HG02885 (cell line): ENCODE measurements around the gene NVL.
A peak's percentile ranks its signal among the peaks of the same experiment; 100 is the strongest.

ENCODE experiments used
- ATAC-seq: cut with Tn5 transposase; IDR thresholded peaks from one replicate; pipeline ENCODE4 v1.9.1; 2021; ENCODE audit warnings: mild to moderate bottlenecking; ENCODE audit not compliant: unreplicated experiment, poor library complexity

Gene NVL

DNA sequence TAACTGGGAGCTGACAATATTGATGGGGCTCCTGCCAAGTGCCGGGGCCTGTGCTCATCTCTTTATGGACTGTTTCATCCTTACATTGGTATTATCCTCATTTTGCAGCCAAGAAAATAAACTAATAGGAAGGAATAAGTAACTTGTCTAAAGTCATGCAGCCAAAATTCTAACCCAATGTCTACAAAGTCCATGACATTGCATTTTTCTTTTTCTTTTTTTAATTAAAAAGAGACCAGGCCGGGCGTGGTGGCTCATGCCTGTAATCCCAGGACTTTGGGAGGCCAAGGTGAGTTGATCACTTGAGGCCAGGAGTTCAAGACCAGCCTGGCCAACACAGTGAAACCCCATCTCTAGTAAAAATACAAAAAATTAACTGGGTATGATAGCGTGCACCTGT, 128.1 kb downstream of the NVL start:
- ATAC-seq, result no peak

DNA sequence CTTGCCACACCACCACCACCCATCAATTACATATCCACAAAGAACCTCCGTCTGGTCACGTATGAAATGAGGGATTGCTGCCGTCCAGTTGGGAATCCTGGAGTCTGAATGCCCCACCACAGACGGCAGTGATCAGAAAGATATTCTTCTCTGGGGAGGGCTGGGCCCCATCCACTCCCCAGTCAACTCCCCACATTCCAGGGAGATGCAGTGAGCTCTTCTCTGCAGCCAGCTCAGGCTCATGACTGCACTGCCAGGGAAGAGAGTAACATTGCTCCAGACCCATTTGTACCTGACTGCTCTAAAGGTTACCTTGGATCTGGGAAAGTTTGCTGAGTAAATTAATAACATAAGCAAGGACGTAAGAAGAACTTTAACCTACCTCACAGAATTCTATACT, 128.6 kb downstream of the NVL start:
- ATAC-seq, result no peak

- ATAC-seq, result no peak
These were observed 130.3 kb downstream of the NVL start for GRCh38 chr1:224199679-224200078.

GRCh38 chr1:224198572-224198971, 131.4 kb downstream of the NVL start:
- ATAC-seq, result no peak

GRCh38 chr1:224196813-224197600, 133.0 kb downstream of the NVL start:
- no peak for ATAC-seq

GRCh38 chr1:224193319-224193966, 136.5 kb downstream of the NVL start:
- no peak for ATAC-seq

- no peak for ATAC-seq
These were observed 137.7 kb downstream of the NVL start for GRCh38 chr1:224192082-224192788.

- no peak for ATAC-seq
These were observed 140.4 kb downstream of the NVL start for GRCh38 chr1:224189561-224189960.

GRCh38 chr1:224188286-224188685, 141.7 kb downstream of the NVL start:
- no peak for ATAC-seq

DNA sequence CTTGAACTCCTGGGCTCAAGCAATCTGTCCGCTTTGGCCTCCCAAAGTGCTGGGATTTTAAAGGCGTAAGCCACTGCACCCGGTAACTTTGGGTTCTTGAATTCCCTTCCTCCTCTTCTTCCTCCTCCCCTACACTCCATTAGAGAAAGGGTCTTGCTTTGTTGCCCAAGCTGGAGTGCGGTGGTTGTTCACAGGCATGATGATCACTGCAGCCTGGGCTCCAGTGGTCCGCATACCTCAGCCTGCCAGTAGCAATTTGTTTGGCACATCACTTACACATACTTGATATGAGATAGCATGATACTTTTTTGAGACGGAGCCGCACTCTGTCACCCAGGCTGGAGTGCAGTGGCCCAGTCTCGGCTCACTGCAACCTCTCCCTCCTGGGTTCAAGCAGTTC, 144.8 kb downstream of the NVL start:
- ATAC-seq, result no peak

GRCh38 chr1:224183591-224184312, 146.2 kb downstream of the NVL start:
- ATAC-seq, result peak; percentile 43

GRCh38 chr1:224182866-224183590, 146.9 kb downstream of the NVL start, which contains the start of gene DEGS1:
Gene DEGS1 (plus strand): TSS chr1:224183240. CDS start chr1:224183337, 97 bp downstream.
- peak; percentile 66 for ATAC-seq

GRCh38 chr1:224182057-224182865, 147.7 kb downstream of the NVL start:
- peak; percentile 43 for ATAC-seq

GRCh38 chr1:224181453-224181810, 148.5 kb downstream of the NVL start:
- ATAC-seq, result no peak

DNA sequence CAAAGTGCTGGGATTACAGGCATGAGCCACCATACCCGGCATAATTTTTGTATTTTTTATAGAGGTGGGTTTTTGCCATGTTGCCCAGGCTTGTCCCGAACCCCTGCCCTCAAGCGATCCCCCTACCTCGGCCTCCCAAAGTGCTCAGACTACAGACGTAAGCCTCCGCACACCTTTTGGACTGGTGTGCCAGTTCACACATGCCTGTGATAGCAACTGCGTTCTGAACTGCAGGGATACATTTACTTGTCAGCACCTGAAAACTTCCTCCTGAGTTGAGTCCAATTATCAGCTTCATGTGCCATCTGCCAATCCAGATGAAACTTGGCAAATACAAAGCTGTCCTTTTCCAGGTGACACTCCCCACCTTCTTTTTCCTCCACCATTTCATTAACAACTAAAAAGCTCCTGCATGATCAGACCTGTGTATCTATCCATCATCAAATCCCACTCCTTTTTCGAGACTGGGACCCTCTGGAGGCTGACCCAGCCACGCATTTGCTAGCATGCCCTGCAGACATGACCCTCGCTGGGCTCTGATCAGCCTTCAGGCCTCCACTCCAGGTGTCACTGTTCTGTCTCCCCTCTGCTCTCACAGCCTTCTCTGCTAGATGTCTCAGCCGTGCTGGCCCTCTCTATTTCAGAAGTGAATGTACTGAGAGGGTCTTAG, 149.1 kb downstream of the NVL start:
- ATAC-seq, result no peak

GRCh38 chr1:224178894-224179293, 151.1 kb downstream of the NVL start:
- no peak for ATAC-seq

DNA sequence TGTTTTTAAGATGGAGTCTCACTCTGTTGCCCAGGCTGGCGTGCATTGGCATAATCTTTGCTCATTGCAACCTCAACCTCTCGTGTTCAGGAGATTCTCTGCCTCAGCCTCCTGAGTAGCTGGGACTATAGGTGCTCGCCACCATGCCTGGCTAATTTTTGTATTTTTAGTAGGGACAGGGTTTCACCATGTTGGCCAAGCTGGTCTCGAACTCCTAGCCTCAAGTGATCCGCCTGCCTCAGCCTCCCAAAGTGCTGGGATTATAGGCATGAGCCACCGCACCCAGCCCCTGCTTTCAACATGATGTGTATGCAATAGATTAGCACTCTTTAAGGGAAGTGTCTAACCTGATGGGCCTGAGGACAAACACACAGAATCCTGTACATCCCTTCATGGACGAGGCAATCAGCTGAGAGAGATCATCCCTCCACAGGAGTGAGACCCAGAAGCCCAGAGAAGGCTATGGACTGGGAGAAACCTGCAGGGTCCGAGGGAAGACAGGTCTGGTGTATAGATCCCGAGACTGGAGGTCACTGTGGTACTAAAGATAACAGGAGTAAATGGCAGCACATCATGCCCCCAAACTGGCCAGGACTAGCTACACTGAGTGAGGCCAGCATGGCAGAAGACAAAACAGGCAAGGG, 152.5 kb downstream of the NVL start:
- ATAC-seq, result no peak
